NCI-H1048 (cell line): ENCODE measurements around the gene SPIN1.

ENCODE experiments used
- DNase-seq: peaks from one replicate; lab custom pipeline; 2025; lab: John Stamatoyannopoulos, UW

SPIN1 gene

DNA sequence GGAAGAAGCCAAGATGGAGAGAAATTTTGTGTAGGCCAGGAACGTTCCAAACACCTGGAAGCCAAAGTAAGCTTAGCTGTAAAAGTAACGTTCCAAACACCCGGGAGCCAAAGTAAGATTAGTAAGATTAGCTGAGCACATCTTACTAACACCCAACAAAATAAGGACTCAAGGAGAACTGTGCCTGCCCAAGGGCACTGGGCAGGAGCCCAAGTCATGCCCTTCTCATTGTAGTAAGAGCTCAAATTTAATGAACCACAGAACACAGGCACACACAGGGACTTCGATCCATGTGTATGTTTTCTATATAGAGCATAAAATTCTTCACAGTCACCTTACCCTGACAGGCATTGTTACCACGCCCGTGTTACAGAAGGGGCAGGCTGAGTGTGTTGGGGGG, 110.6 kb downstream of the SPIN1 start:
- DNase-seq = no peak

DNA sequence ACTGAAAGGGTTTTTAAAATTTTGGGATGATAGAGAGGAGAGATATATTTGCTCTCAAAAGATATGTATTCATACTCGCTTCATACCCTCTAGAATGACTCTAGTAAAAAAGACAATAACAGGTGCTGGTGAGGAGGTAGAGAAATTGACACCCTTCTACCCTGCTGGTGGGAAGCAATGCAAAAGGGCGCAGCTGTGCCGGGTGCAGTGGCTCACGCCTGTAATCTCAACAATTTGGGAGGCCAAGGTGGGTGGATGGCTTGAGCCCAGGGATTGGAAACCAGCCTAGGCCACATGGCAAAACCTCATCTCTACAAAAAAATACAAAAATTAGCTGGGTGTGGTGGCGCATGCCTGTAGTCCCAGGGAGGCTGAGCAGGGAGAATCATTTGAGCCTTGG, 112.8 kb downstream of the SPIN1 start:
- DNase-seq = no peak

GRCh38 chr9:88502552-88503034, 114.3 kb downstream of the SPIN1 start:
- DNase-seq = no peak

- DNase-seq = no peak
These were observed 115.0 kb downstream of the SPIN1 start for GRCh38 chr9:88503081-88503844.

DNA sequence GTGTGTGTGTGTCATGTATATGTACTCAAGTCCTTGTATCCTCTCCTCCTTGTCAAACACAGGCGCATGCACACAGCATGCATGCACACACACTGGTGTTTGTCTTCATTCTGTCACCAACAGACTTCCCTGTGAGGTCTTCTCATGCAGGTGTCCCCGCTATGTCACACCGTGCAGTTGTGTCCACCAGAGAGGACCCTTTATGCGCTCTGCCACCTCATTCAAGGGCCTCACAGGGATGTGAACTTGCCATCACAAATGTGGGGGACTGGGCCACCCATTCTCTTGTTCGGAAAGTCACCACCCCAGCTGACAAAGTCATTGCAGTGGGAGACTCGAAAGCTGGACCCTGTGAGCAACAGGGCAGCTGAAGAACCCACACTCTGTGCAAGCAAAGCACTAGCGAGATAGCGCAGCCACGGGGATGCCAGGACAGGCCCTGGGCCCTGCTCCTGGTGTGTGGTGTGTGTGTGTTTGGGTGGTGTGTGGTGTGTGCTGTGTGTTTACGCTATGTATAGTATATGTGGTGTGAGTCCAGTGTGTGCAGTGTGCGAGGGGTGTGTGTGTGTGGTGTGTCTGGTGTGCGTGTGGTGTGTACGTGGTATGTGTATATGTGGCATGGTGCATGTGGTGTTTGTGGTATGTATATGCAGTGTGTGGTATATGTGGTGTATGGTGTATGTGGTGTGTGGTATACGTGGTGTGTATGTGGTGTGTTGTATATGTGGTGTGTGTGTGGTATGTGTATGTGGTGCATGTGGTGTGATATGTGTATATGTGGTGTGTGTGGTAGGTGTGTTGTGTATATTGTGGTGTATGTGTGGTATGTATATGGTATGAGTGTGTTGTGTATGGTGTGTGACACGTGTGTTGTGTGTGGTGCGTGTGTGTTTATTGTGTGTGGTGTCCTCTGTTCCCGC, 115.9 kb downstream of the SPIN1 start:
- no peak for DNase-seq

DNA sequence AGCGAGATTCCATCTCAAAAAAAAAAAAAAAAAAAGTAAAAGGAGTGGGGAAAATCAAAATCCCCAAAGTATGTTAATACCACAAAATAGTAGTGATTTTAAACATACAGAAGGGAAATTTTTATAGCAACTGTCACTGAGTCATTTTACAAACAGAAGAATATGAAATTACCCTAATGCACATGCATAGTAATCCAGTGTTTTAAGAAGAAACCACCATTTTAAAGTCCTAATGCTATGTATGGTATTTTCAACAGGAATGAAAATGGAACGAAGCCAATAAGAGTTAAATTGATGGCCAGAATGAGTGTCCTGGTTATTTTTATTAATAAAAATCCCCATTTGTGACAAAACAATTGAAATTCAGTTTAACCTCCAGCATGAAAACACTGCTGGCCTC, 120.1 kb downstream of the SPIN1 start:
- no peak for DNase-seq

DNA sequence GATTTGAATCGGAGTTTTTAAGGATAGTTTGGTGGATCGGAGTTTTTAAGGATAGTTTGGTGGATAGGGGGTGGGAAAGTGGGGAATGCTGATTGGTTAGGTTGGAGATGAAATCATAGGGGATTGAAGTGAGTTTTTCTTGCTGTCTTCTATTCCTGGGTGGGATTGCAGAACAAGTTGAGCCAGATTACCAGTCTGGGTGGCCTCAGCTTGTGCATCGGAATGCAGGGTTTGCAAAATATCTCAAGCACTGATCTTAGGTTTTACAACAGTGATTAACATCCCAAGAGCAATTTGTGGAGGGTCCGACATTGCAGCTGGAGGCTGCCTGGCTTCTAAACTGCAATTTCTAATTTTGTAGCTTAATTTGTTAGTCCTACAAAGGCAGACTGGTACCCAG, 123.7 kb downstream of the SPIN1 start:
- DNase-seq = no peak

GRCh38 chr9:88514247-88514646, 126.0 kb downstream of the SPIN1 start:
- DNase-seq = no peak

GRCh38 chr9:88521308-88521707, 133.1 kb downstream of the SPIN1 start:
- DNase-seq = no peak

- DNase-seq = no peak
These were observed 134.1 kb downstream of the SPIN1 start for GRCh38 chr9:88522360-88522759.

GRCh38 chr9:88523056-88523455, 134.8 kb downstream of the SPIN1 start:
- no peak for DNase-seq

- no peak for DNase-seq
These were observed 136.7 kb downstream of the SPIN1 start for GRCh38 chr9:88524911-88525310.

- no peak for DNase-seq
These were observed 139.4 kb downstream of the SPIN1 start for GRCh38 chr9:88527618-88528017.
